ENCODE results near the gene SLC9A1. TPM values are rescaled to one million over a fixed set of nuclear protein-coding genes. Genes with fewer than 3 reads are reported as not detected.
"Not testable (repeated sequence)": the region's sequence is repeated elsewhere in the genome, so short reads cannot be mapped to it uniquely, and the experiment has no call there.

Gene SLC9A1
- 4.1 and 4.7 TPM in 2 replicates for total RNA-seq (2014; rRNA removed; shearing (Covaris generic))

GRCh38 chr1:27154991-27155781 lies at the start of gene SLC9A1:
Gene SLC9A1 (minus strand): TSS chr1:27155125. CDS start chr1:27154334, 791 bp downstream.
- Histone ChIP-seq H3K4me1 (replicated peaks) (peaks cover 29% of the 10 kb centered on the region), H3K27me3 (replicated peaks) (no peaks in the 10 kb centered on the region), H3K36me3 (no peaks in the 10 kb centered on the region), H3K9me3 (replicated peaks) (no peaks in the 10 kb centered on the region), H3K4me3 (peak within 1 kb of the TSS; percentile 58), H3K27ac (peak within 1 kb of the TSS; percentile 55)
- peak; percentile 88 to 92 for DNase-seq (ENCODE audit: low read depth in 1 of 2, low spot score in 2 of 2)

GRCh38 chr1:27203946-27204345 lies 49.0 kb upstream of the SLC9A1 start:
- no peak for DNase-seq (ENCODE audit: low read depth in 1 of 2, low spot score in 2 of 2)
- no peak overlapping the region for H3K27ac ChIP-seq

DNA sequence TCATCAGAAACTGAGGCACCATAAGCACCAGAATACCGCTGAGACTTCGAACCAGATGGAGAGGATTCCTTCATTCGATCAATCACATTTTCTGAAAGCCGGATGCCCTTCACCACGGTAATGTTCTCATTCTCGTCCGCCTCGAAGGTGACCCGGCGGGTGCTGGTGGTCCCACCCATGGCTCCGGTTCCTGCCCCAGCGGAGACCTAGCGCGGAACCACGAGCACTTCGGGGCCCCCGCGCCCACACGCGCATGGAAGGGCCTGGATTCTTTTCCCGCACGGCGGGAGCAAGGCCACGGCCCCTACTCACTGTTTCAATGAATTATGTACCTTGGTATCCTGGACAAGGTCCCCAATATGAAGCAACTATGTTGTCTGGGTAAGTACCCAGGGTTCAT lies 46.4 kb upstream of the SLC9A1 start:
- H3K27ac ChIP-seq: no peak overlapping the region
- H3K9me3 ChIP-seq (replicated peaks): no peaks in the 10 kb centered on the region; the same call in 1 of the 2 replicates
- no peaks in the 10 kb centered on the region for H3K36me3 ChIP-seq
- no peak overlapping the region for H3K4me3 ChIP-seq
- no peaks in the 10 kb centered on the region for H3K27me3 ChIP-seq (replicated peaks)
- no peaks in the 10 kb centered on the region for H3K4me1 ChIP-seq (replicated peaks)
- no peak for DNase-seq (ENCODE audit: low read depth in 1 of 2, low spot score in 2 of 2)

More at GRCh38 chr1:27203946-27204345, 49.0 kb upstream of the SLC9A1 start:
- Histone ChIP-seq H3K4me1 (replicated peaks) (no peaks in the 10 kb centered on the region), H3K27me3 (replicated peaks) (no peaks in the 10 kb centered on the region), H3K9me3 (replicated peaks) (no peaks in the 10 kb centered on the region; the same call in 1 of the 2 replicates), H3K36me3 (no peaks in the 10 kb centered on the region), H3K4me3 (no peak overlapping the region)

GRCh38 chr1:27193194-27193593 lies 38.3 kb upstream of the SLC9A1 start:
- Histone ChIP-seq H3K27ac (no peak overlapping the region), H3K4me3 (no peak overlapping the region), H3K4me1 (replicated peaks) (peaks cover 6% of the 10 kb centered on the region), H3K36me3 (no peaks in the 10 kb centered on the region), H3K9me3 (replicated peaks) (no peaks in the 10 kb centered on the region), H3K27me3 (replicated peaks) (no peaks in the 10 kb centered on the region)
- DNase-seq (ENCODE audit: low read depth in 1 of 2, low spot score in 2 of 2): no peak

DNA sequence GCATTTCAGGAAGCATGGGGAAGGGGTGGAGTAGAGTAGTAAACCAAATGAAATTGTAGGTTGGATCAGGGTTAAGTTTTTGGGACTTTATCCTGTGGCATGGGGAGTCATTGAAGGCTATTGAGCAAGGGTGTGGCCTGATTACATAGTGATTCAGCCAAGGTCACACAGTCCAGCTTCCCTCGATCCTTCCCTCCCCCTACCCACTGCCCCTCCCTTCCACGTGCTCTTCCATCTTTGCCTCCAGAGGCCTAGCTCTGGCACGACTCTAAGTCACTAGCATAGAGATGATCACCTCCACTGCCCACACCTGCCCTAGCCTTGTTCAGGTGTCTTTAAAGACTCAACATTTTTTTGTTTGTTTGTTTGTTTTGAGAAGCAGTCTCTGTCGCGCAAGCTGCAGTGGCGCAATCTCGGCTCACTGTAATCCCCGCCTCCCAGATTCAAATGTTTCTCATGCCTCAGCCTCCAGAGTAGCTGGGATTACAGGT lies 37.2 kb upstream of the SLC9A1 start:
- DNase-seq (ENCODE audit: low read depth in 1 of 2, low spot score in 2 of 2): no peak

GRCh38 chr1:27184665-27185064 lies 29.7 kb upstream of the SLC9A1 start:
- not testable (repeated sequence) for H3K36me3 ChIP-seq; H3K9me3 ChIP-seq (replicated peaks); H3K4me1 ChIP-seq (replicated peaks); H3K27ac ChIP-seq; H3K4me3 ChIP-seq; DNase-seq (ENCODE audit: low read depth in 1 of 2, low spot score in 2 of 2); H3K27me3 ChIP-seq (replicated peaks)

More for the DNA sequence above, 37.2 kb upstream of the SLC9A1 start:
- H3K4me3 ChIP-seq: no peak overlapping the region
- no peaks in the 10 kb centered on the region for H3K9me3 ChIP-seq (replicated peaks)
- peaks cover 6% of the 10 kb centered on the region for H3K4me1 ChIP-seq (replicated peaks)
- no peaks in the 10 kb centered on the region for H3K36me3 ChIP-seq
- no peaks in the 10 kb centered on the region for H3K27me3 ChIP-seq (replicated peaks)
- no peak overlapping the region for H3K27ac ChIP-seq

DNA sequence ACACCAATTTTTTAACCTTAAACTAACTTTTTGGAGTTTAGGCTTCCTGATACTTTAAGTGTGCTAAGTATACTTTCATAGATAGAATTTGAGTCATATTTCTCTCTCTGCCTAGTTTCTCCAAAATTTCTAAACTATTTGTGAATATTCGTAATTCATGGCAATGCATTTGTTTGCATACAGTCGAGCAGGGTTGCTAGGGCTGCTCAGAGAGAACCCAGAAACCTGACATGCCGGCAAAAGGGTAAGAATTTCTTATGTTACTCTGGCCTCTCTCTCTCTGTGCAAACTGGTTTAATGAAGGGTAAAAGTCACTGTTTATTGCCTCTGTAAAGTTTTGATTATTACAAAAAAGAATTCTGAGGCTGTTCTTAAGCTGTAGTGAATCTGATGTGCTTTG lies 25.1 kb upstream of the SLC9A1 start:
- Histone ChIP-seq H3K27me3 (replicated peaks) (no peaks in the 10 kb centered on the region), H3K36me3 (no peaks in the 10 kb centered on the region), H3K4me1 (replicated peaks) (no peaks in the 10 kb centered on the region), H3K9me3 (replicated peaks) (peaks cover 10% of the 10 kb centered on the region), H3K4me3 (no peak overlapping the region), H3K27ac (no peak overlapping the region)
- DNase-seq (ENCODE audit: low read depth in 1 of 2, low spot score in 2 of 2): no peak

DNA sequence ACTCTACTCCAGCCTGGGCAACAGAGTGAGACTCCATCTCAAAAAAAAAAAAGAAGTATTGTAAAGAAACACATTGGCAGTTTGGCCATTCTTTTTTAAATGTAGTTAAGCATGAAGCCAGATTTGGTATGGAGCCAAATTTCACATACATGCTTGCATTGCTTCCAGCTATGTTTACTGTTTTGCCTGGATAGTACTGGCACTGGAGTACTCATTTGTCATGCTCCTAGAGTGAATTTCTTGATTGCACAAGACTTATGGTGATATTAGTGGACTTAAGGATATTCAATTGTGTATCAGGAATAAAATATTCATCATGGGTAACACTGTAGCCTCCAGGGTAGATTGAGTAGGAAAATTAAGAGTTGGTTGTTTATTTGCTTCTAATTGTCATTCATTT lies 24.5 kb upstream of the SLC9A1 start:
- DNase-seq (ENCODE audit: low read depth in 1 of 2, low spot score in 2 of 2): no peak
- no peaks in the 10 kb centered on the region for H3K27me3 ChIP-seq (replicated peaks)
- no peak overlapping the region for H3K27ac ChIP-seq
- peaks cover 10% of the 10 kb centered on the region for H3K9me3 ChIP-seq (replicated peaks)
- no peaks in the 10 kb centered on the region for H3K4me1 ChIP-seq (replicated peaks)
- no peak overlapping the region for H3K4me3 ChIP-seq
- no peaks in the 10 kb centered on the region for H3K36me3 ChIP-seq

DNA sequence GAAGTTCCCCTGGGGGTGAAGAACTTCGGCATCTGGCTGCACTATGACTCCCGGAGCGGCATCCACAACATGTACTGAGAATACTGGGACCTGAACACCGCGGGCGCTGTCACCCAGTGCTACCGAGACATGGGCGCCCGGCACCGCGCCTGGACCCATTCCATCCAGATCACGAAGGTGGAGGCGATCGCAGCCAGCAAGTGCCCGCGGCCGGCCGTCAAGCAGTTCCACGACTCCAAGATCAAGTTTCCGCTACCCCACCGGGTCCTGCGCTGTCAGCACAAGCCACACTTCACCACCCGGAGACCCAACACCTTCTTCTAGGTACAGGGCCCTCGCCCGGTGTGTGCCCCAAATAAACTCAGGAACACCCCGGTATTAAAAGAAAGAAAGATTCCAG lies 22.0 kb upstream of the SLC9A1 start:
- no peak overlapping the region for H3K4me3 ChIP-seq
- no peaks in the 10 kb centered on the region for H3K4me1 ChIP-seq (replicated peaks)
- no peaks in the 10 kb centered on the region for H3K9me3 ChIP-seq (replicated peaks)
- H3K36me3 ChIP-seq: no peaks in the 10 kb centered on the region
- H3K27me3 ChIP-seq (replicated peaks): no peaks in the 10 kb centered on the region
- no peak overlapping the region for H3K27ac ChIP-seq
- no peak for DNase-seq (ENCODE audit: low read depth in 1 of 2, low spot score in 2 of 2)

DNA sequence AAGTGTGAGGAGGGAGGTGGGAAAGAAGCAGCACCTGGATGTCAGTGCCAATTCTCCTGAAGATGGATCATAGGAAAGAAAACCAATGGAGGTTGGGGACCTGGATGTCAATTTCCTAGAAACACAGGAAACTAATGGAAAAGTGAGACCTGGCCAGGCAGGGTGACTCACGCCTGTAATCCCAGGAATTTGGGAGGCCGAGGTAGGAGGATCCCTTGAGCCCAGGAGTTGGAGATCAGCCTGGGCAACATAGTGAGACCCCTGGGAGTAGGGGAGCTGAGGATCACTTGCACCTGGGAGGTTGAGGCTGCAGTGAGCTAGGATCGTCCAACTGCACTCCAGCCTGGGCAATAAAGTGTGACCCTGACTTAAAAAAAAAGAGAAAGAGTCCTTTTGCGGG lies 21.4 kb upstream of the SLC9A1 start:
- DNase-seq (ENCODE audit: low read depth in 1 of 2, low spot score in 2 of 2): no peak
- H3K36me3 ChIP-seq: no peaks in the 10 kb centered on the region

GRCh38 chr1:27172992-27173391 lies 18.1 kb upstream of the SLC9A1 start:
- not testable (repeated sequence) for H3K27ac ChIP-seq; H3K4me1 ChIP-seq (replicated peaks); DNase-seq (ENCODE audit: low read depth in 1 of 2, low spot score in 2 of 2)

More for the DNA sequence above, 21.4 kb upstream of the SLC9A1 start:
- no peaks in the 10 kb centered on the region for H3K9me3 ChIP-seq (replicated peaks)
- H3K4me3 ChIP-seq: no peak overlapping the region
- no peaks in the 10 kb centered on the region for H3K27me3 ChIP-seq (replicated peaks)
- no peak overlapping the region for H3K27ac ChIP-seq
- H3K4me1 ChIP-seq (replicated peaks): no peaks in the 10 kb centered on the region

GRCh38 chr1:27166929-27167328 lies 12.0 kb upstream of the SLC9A1 start:
- Histone ChIP-seq H3K9me3 (replicated peaks) (no peaks in the 10 kb centered on the region), H3K36me3 (no peaks in the 10 kb centered on the region), H3K4me1 (replicated peaks) (0 out of 2 replicates have a peak, but pooled peaks cover 3% of the 10 kb centered on the region), H3K4me3 (no peak overlapping the region), H3K27ac (no peak overlapping the region), H3K27me3 (replicated peaks) (no peaks in the 10 kb centered on the region)
- DNase-seq (ENCODE audit: low read depth in 1 of 2, low spot score in 2 of 2): no peak

More at GRCh38 chr1:27172992-27173391, 18.1 kb upstream of the SLC9A1 start:
- H3K9me3 ChIP-seq (replicated peaks); H3K27me3 ChIP-seq (replicated peaks); H3K36me3 ChIP-seq; H3K4me3 ChIP-seq: not testable (repeated sequence)

GRCh38 chr1:27166351-27166802 lies 11.5 kb upstream of the SLC9A1 start:
- DNase-seq (ENCODE audit: low read depth in 1 of 2, low spot score in 2 of 2): no peak
- Histone ChIP-seq H3K27ac (no peak overlapping the region), H3K27me3 (replicated peaks) (no peaks in the 10 kb centered on the region)

GRCh38 chr1:27163093-27163492 lies 8.2 kb upstream of the SLC9A1 start:
- Histone ChIP-seq H3K27ac (no peak overlapping the region), H3K4me1 (replicated peaks) (0 out of 2 replicates have a peak, but pooled peaks cover 3% of the 10 kb centered on the region), H3K36me3 (no peaks in the 10 kb centered on the region), H3K9me3 (replicated peaks) (no peaks in the 10 kb centered on the region), H3K27me3 (replicated peaks) (no peaks in the 10 kb centered on the region), H3K4me3 (no peak overlapping the region)
- DNase-seq (ENCODE audit: low read depth in 1 of 2, low spot score in 2 of 2): no peak

More at GRCh38 chr1:27166351-27166802, 11.5 kb upstream of the SLC9A1 start:
- H3K4me1 ChIP-seq (replicated peaks): 0 out of 2 replicates have a peak, but pooled peaks cover 3% of the 10 kb centered on the region
- no peak overlapping the region for H3K4me3 ChIP-seq
- H3K9me3 ChIP-seq (replicated peaks): no peaks in the 10 kb centered on the region
- no peaks in the 10 kb centered on the region for H3K36me3 ChIP-seq
